Activated naive CD8-positive, alpha-beta T cell treated with anti-CD3 and anti-CD28 coated beads, Interleukin-2, amount 10 ng/mL, durations not matched to agents 7 days and 5 days (primary cell): Measurements from ENCODE around the gene MCUR1. TPM values are rescaled to one million over a fixed set of nuclear protein-coding genes. Genes with fewer than 3 reads are reported as not detected.

Experiments
- ATAC-seq: fragments of 150-1000 bp; cut with Tn5 transposase; one replicate; pipeline ENCODE4 v1.10.0; 2021; ENCODE audit warnings: low read depth, moderate library complexity
- POLR2A ChIA-PET: fragments of 350-600 bp; sonication (Branson Sonifier 250); formaldehyde crosslinking; loops from one replicate; lab custom pipeline; 2021; ENCODE audit warnings: antibody characterized with exemption; lab: Charles Lee
- DNase-seq: peaks from one replicate; pipeline ENCODE4 v3.0.0; 2021
- H3K27ac Mint-ChIP-seq: one replicate; pipeline ENCODE4 v1.8.0; 2022; ENCODE audit warnings: mild to moderate bottlenecking, mixed read lengths
- H3K27me3 Mint-ChIP-seq: one replicate; pipeline ENCODE4 v1.8.0; 2022; ENCODE audit warnings: mild to moderate bottlenecking, moderate library complexity, mixed read lengths
- H3K36me3 Mint-ChIP-seq: one replicate; pipeline ENCODE4 v1.8.0; 2021; ENCODE audit warnings: mild to moderate bottlenecking, mixed read lengths
- H3K4me1 Mint-ChIP-seq: one replicate; pipeline ENCODE4 v1.8.0; 2021; ENCODE audit warnings: mixed read lengths
- H3K4me3 Mint-ChIP-seq: one replicate; pipeline ENCODE4 v1.8.0; 2022; ENCODE audit warnings: mild to moderate bottlenecking, moderate library complexity, mixed read lengths
- H3K9me3 Mint-ChIP-seq: one replicate; pipeline ENCODE4 v1.8.0; 2021; ENCODE audit warnings: mixed read lengths
- total RNA-seq, 2 experiments: library from RNA; stranded (reverse); gene quantifications; one replicate each; pipeline ENCODE4 v1.2.3, GENCODE V29; 2021

Gene MCUR1
- total RNA-seq, 2 experiments from 2014 or later: 16.4 to 18.4 TPM

- no peak for DNase-seq
- POLR2A ChIA-PET: interaction anchor here (0.7 to 3.0 kb wide), 5 partner anchors 29 to 149 kb away, joined by 3 to 11 read pairs (median 10); partner anchors contain the start of genes NOL7 and RANBP9
- ATAC-seq: no peak
- H3K36me3 Mint-ChIP-seq: peaks cover 4% of the 10 kb centered on the region
- no peak overlapping the region for H3K4me3 Mint-ChIP-seq
- peaks cover 49% of the 10 kb centered on the region for H3K4me1 Mint-ChIP-seq
- no peaks in the 10 kb centered on the region for H3K9me3 Mint-ChIP-seq
- peak overlapping the region; percentile 35 for H3K27ac Mint-ChIP-seq
- H3K27me3 Mint-ChIP-seq: no peaks in the 10 kb centered on the region
Observed at GRCh38 chr6:13763740-13764381, 50.5 kb downstream of the MCUR1 start.

DNA sequence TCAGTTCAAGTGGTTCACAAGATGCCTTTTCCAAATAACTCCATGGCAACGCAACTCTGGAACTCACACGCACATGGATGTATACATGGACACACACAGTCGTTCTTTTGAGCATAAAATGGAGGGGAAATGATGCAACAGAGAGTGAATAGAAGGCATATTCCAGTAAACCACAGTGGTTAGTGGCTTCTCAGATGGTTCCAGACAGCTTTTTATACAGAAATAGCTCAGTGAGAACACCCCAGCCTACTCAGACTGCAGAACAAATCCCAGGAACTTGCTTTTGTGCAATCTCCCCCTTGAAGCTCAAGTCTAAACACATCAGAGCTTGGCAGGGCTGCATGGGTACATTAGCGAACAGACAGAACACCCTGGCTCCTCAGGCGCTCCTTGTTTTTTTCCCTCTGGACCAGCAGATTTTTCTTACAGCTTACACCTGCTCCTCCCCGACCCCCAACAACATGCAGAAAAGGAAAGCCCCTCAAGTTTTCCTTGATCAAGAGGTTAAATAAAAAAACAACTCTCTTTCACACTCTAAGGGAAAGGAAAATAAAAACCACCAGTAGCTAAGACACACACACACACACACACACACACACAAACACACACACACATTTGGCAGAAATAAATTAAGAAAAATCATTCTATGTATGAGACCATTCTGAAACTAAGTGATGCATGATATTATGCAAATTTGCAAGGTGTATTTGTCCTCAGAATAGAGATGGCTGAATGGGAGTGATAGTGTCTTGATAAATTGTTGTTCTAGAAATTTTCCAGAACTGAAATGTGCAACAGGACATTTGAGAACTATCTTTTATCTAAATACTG, 51.5 kb downstream of the MCUR1 start:
- Mint-ChIP-seq H3K9me3 (no peaks in the 10 kb centered on the region), H3K4me1 (peaks cover 45% of the 10 kb centered on the region), H3K27me3 (no peaks in the 10 kb centered on the region), H3K4me3 (peak overlapping the region; percentile 81), H3K27ac (peak overlapping the region; percentile 78), H3K36me3 (peaks cover 4% of the 10 kb centered on the region)
- POLR2A ChIA-PET: interaction anchor here (1.2 to 3.0 kb wide), 5 partner anchors 51 to 188 kb away, joined by 5 to 12 read pairs (median 11); partner anchors contain the start of genes NOL7, RANBP9 and SIRT5
- ATAC-seq: peak; percentile 79
- peak; percentile 40 for DNase-seq

GRCh38 chr6:13761361-13762036, 52.9 kb downstream of the MCUR1 start:
- H3K9me3 Mint-ChIP-seq: no peaks in the 10 kb centered on the region
- H3K36me3 Mint-ChIP-seq: peaks cover 4% of the 10 kb centered on the region
- no peaks in the 10 kb centered on the region for H3K27me3 Mint-ChIP-seq
- ATAC-seq (no peak), DNase-seq (no peak)
- peak overlapping the region; percentile 52 for H3K27ac Mint-ChIP-seq
- POLR2A ChIA-PET: interaction anchor here (0.6 to 3.0 kb wide), 4 partner anchors 36 to 66 kb away, joined by 3 to 11 read pairs (median 6); partner anchors contain the start of gene RANBP9
- H3K4me3 Mint-ChIP-seq: no peak overlapping the region
- H3K4me1 Mint-ChIP-seq: peaks cover 34% of the 10 kb centered on the region

- POLR2A ChIA-PET: interaction anchor here (0.6 to 2.0 kb wide), 3 partner anchors 35 to 49 kb away, joined by 3 to 7 read pairs (median 3); partner anchors contain the start of gene RANBP9
- H3K9me3 Mint-ChIP-seq: no peaks in the 10 kb centered on the region
- no peak for DNase-seq
- H3K27ac Mint-ChIP-seq: peak overlapping the region; percentile 52
- H3K4me3 Mint-ChIP-seq: no peak overlapping the region
- peaks cover 25% of the 10 kb centered on the region for H3K4me1 Mint-ChIP-seq
- no peak for ATAC-seq
- no peaks in the 10 kb centered on the region for H3K27me3 Mint-ChIP-seq
- H3K36me3 Mint-ChIP-seq: peaks cover 4% of the 10 kb centered on the region
Observed at GRCh38 chr6:13760307-13761304, 53.8 kb downstream of the MCUR1 start.

DNA sequence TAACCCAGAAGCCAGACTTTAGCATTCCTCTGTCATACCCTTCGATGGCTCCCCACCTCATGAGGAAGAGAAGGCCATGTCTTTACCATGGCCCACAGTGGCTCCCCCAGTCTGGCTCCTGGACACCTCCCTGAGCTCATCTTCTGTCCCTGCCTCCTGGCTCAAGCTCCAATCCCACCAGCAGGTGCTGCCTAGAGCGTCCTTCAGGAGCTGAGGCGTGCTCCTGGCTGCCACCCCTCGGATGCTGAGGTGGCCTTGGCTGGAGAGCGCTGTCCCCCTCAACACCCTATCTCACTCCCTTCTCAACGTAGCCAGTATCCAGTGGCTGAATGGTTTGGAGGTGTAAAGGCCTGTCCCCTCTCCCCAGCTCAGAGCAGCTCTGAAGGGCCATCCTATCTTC, 55.3 kb downstream of the MCUR1 start:
- H3K36me3 Mint-ChIP-seq: peaks cover 4% of the 10 kb centered on the region
- H3K27me3 Mint-ChIP-seq: no peaks in the 10 kb centered on the region
- peak overlapping the region; percentile 37 for H3K27ac Mint-ChIP-seq
- H3K4me1 Mint-ChIP-seq: peaks cover 23% of the 10 kb centered on the region
- no peak overlapping the region for H3K4me3 Mint-ChIP-seq
- POLR2A ChIA-PET: interaction anchor here (0.6 to 2.0 kb wide), 2 partner anchors 47 to 127 kb away, joined by 7 to 8 read pairs; partner anchors contain the start of gene RANBP9
- no peaks in the 10 kb centered on the region for H3K9me3 Mint-ChIP-seq
- ATAC-seq (no peak), DNase-seq (no peak)

DNA sequence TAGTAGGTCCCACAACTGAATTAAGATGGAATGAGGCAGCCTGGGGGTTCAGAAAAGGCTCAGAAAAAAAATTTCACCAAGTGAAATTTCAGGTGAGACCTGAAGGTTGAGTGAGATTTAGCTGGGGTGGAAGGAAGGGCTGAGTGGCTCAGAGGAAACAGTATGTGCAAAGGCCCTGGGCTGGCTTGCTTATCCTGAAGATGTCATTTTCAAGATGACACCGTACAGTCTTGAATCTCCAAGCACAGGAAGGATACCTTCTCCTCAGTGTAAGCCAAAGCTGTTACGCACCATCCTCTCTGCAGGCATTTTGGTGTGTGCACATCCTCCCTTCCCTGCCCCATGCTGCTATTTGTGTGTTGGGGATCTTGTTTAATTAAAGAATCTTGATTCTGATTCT, 59.7 kb downstream of the MCUR1 start:
- Mint-ChIP-seq H3K9me3 (no peaks in the 10 kb centered on the region), H3K4me3 (no peak overlapping the region), H3K4me1 (peaks cover 2% of the 10 kb centered on the region), H3K27ac (no peak overlapping the region), H3K27me3 (peaks cover 2% of the 10 kb centered on the region), H3K36me3 (peaks cover 1% of the 10 kb centered on the region)
- POLR2A ChIA-PET: no interaction called here
- no peak for ATAC-seq
- DNase-seq: no peak

DNA sequence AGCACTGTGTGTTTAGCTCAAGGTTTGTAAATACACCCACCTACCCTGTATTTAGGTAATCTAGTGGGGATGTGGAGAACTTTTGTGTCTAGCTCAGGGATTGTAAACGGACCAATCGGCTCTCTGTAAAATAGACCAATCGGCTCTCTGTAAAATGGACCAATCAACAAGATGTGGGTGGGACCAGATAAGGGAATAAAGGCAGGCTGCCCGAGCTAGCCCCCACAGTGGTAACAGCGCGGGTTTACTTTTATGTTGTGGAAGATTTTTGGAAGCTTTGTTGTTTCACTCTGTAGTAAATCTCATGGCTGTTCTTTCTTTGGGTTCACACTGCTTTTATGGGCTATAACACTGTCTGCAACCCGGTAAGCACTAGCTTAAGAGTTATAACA, 70.6 kb downstream of the MCUR1 start:
- no peaks in the 10 kb centered on the region for H3K27me3 Mint-ChIP-seq
- H3K27ac Mint-ChIP-seq: no peak overlapping the region
- no peaks in the 10 kb centered on the region for H3K4me1 Mint-ChIP-seq
- POLR2A ChIA-PET: no interaction called here
- peaks cover 2% of the 10 kb centered on the region for H3K9me3 Mint-ChIP-seq
- no peak overlapping the region for H3K4me3 Mint-ChIP-seq
- H3K36me3 Mint-ChIP-seq: peaks cover 1% of the 10 kb centered on the region
- DNase-seq (no peak), ATAC-seq (no peak)

- Mint-ChIP-seq H3K4me3 (peak overlapping the region; percentile 67), H3K4me1 (no peaks in the 10 kb centered on the region), H3K36me3 (peaks cover 1% of the 10 kb centered on the region), H3K27me3 (no peaks in the 10 kb centered on the region), H3K9me3 (peaks cover 2% of the 10 kb centered on the region), H3K27ac (no peak overlapping the region)
- no peak for ATAC-seq
- POLR2A ChIA-PET: no interaction called here
- DNase-seq: no peak
Observed at GRCh38 chr6:13742961-13743735, 71.2 kb downstream of the MCUR1 start.

GRCh38 chr6:13741365-13741764, 73.0 kb downstream of the MCUR1 start:
- no peaks in the 10 kb centered on the region for H3K4me1 Mint-ChIP-seq
- ATAC-seq (no peak), DNase-seq (no peak)
- H3K36me3 Mint-ChIP-seq: peaks cover 1% of the 10 kb centered on the region
- no peaks in the 10 kb centered on the region for H3K27me3 Mint-ChIP-seq
- H3K4me3 Mint-ChIP-seq: no peak overlapping the region
- POLR2A ChIA-PET: no interaction called here
- H3K9me3 Mint-ChIP-seq: peaks cover 2% of the 10 kb centered on the region
- H3K27ac Mint-ChIP-seq: no peak overlapping the region
